SU-DHL-6 (cell line): ENCODE results near the gene LMOD2.

Source experiments
- CTCF ChIP-seq: fragments of 200-600 bp; sonication (generic); IDR thresholded peaks from one replicate; pipeline ENCODE4 v1.5.1; 2017; ENCODE audit warnings: antibody characterized with exemption, mild to moderate bottlenecking, low read length, moderate library complexity; ENCODE audit not compliant: insufficient read depth, poor library complexity, severe bottlenecking
- EZH2phosphoT487 ChIP-seq: fragments of 200-600 bp; sonication (generic), shearing (Covaris generic); conservative IDR thresholded peaks from 2 replicates; pipeline ENCODE4 v1.6.1; 2018; ENCODE audit warnings: mild to moderate bottlenecking, antibody characterized with exemption, low read length, moderate library complexity, mixed read lengths

DNA sequence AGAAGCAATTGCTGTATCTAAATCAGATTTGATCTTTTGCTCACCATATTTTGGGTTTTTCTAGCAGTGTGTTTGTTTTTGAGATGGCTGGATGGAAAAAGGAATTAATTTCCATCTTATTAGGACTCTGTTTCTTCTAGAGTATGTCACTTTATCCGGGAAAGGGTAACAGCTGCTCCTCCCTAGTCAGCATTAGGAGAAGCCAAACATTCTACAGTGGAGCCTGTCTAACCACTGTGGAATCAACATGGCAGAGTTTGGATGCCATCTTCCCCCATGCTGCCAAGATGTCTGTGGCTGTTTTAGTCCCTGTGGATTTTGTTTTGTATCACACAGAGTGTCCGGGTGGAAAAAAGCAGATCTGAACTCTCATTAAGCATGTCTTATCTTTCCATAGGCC is 16.0 kb upstream of the LMOD2 start:
- no peak for TF ChIP-seq CTCF
- TF ChIP-seq EZH2phosphoT487: no peak
